Astrocyte of the spinal cord (primary cell): ENCODE data around the gene CDK5.

Experiments
- DNase-seq: peaks from one replicate; pipeline ENCODE4 v3.0.0; 2011; ENCODE audit warnings: low read depth, low spot score
- H3K4me3 ChIP-seq: 2 replicates; pipeline ENCODE4 v1.5.1; 2011; ENCODE audit warnings: low read depth, mild to moderate bottlenecking, low read length, moderate library complexity
- CTCF ChIP-seq: IDR thresholded peaks from 2 replicates; pipeline ENCODE4 v1.5.1; 2012; ENCODE audit warnings: low read depth, mild to moderate bottlenecking, low read length, inconsistent platforms
- in situ Hi-C: cut with HindIII; loops from 2 replicates; pipeline ENCODE4 v1.10.0; 2017; ENCODE audit warnings: low sequenced_read_pairs

Gene CDK5

GRCh38 chr7:151099486-151100211, 42.0 kb upstream of the CDK5 start:
- DNase-seq = no peak
- no peak overlapping the region for H3K4me3 ChIP-seq
- no peak for TF ChIP-seq CTCF
- in situ Hi-C loops = no loop called here

GRCh38 chr7:151095828-151096475, 38.3 kb upstream of the CDK5 start:
- in situ Hi-C loops = no loop called here
- no peak for DNase-seq
- H3K4me3 ChIP-seq = no peak overlapping the region
- TF ChIP-seq CTCF = no peak

GRCh38 chr7:151095123-151095797, 37.6 kb upstream of the CDK5 start:
- no peak for DNase-seq
- no peak overlapping the region for H3K4me3 ChIP-seq
- in situ Hi-C loops = no loop called here
- TF ChIP-seq CTCF = no peak

- DNase-seq = no peak
- no peak overlapping the region for H3K4me3 ChIP-seq
- no peak for TF ChIP-seq CTCF
- in situ Hi-C loops = no loop called here
Measured at GRCh38 chr7:151094675-151095074, 37.0 kb upstream of the CDK5 start.

GRCh38 chr7:151093748-151094147, 36.1 kb upstream of the CDK5 start:
- TF ChIP-seq CTCF = no peak

GRCh38 chr7:151091988-151092387, 34.3 kb upstream of the CDK5 start:
- no peak for TF ChIP-seq CTCF
- no peak for DNase-seq
- in situ Hi-C loops = no loop called here
- H3K4me3 ChIP-seq = no peak overlapping the region

More at GRCh38 chr7:151093748-151094147, 36.1 kb upstream of the CDK5 start:
- in situ Hi-C loops = no loop called here
- no peak overlapping the region for H3K4me3 ChIP-seq
- DNase-seq = no peak
